K562 (cell line): ENCODE measurements around the gene SLC12A9. TPM values are rescaled to one million over a fixed set of nuclear protein-coding genes. Genes with fewer than 3 reads are reported as not detected.

Experiments
- AFF1 ChIP-seq, 2 experiments: fragments of 450-650 bp; IDR thresholded peaks; 2 replicates each; pipeline ENCODE4 v1.6.1; 2018; ENCODE audit warnings: mild to moderate bottlenecking in 2 of 2, low read depth in 1 of 2; ENCODE audit not compliant: partially characterized antibody in 2 of 2
- BRF2 ChIP-seq: IDR thresholded peaks from 3 replicates; pipeline ENCODE4 v1.6.1; 2011; ENCODE audit warnings: borderline replicate concordance, mild to moderate bottlenecking; ENCODE audit not compliant: insufficient read length, insufficient read depth
- CCNT2 ChIP-seq: IDR thresholded peaks from 2 replicates; pipeline ENCODE4 v1.6.1; 2011; ENCODE audit warnings: borderline replicate concordance, low read depth, mild to moderate bottlenecking, moderate library complexity, mixed read lengths, low read length; ENCODE audit not compliant: insufficient read length; ENCODE audit errors: extremely low read depth
- CHD1 ChIP-seq: fragments of 200-600 bp; sonication (generic); IDR thresholded peaks from one replicate; pipeline ENCODE4 v1.6.1; 2012; ENCODE audit warnings: mild to moderate bottlenecking, moderate library complexity, low read length, inconsistent platforms
- CUX1 ChIP-seq: fragments of 200-800 bp; sonication (Bioruptor generic); IDR thresholded peaks from 2 replicates; pipeline ENCODE4 v1.6.1; 2016; ENCODE audit warnings: missing genetic modification characterization, missing compliant biosample characterization
- EP300 ChIP-seq: IDR thresholded peaks from 2 replicates; pipeline ENCODE4 v1.6.1; 2012; ENCODE audit warnings: low read length, improper control_type of control experiment
- MYC ChIP-seq, 2 experiments: fragments of 250-450 bp in 1 of 2; sonication (Bioruptor Pico) in 1 of 2; IDR thresholded peaks; 2 replicates each; pipeline versions ENCODE4 v1.5.1 to v1.6.1; 2012 to 2021; ENCODE audit warnings: low read depth in 2 of 2, borderline replicate concordance in 1 of 2, improper control_type of control experiment in 1 of 2, low read length in 1 of 2, mild to moderate bottlenecking in 1 of 2, moderate library complexity in 1 of 2
- PCBP2 ChIP-seq: fragments of 200-400 bp; formaldehyde crosslinking; IDR thresholded peaks from 2 replicates; pipeline ENCODE4 v1.6.1; 2018; ENCODE audit warnings: low read length, low read depth, mild to moderate bottlenecking, moderate library complexity; ENCODE audit not compliant: poor library complexity, severe bottlenecking
- PKNOX1 ChIP-seq: fragments of 450-650 bp; IDR thresholded peaks from 2 replicates; pipeline ENCODE4 v1.6.1; 2016
- SAFB ChIP-seq: fragments of 200-400 bp; formaldehyde crosslinking; IDR thresholded peaks from 2 replicates; pipeline ENCODE4 v1.6.1; 2017; ENCODE audit warnings: low read depth, low read length, borderline replicate concordance
- SMAD2 ChIP-seq: fragments of 150-350 bp; IDR thresholded peaks from 2 replicates; pipeline ENCODE4 v1.6.1; 2014; ENCODE audit warnings: low read depth, mild to moderate bottlenecking, low read length
- SP1 ChIP-seq: sonication (generic); formaldehyde crosslinking; IDR thresholded peaks from 2 replicates; pipeline ENCODE4 v1.8.1; 2022; ENCODE audit warnings: mild to moderate bottlenecking, missing genetic modification reagents
- SRSF3 ChIP-seq: fragments of 200-400 bp; formaldehyde crosslinking; IDR thresholded peaks from 2 replicates; pipeline ENCODE4 v1.6.1; 2016; ENCODE audit warnings: mild to moderate bottlenecking, low read length, moderate library complexity; ENCODE audit not compliant: insufficient read depth
- polyA plus RNA-seq, 8 experiments: library from polyadenylated mRNA; depleted of rRNA in 4 of 8; stranded (reverse) in 5 of 8; unstranded in 3 of 8; fragments of >200 nt; fragmentation: Nextera tagmentation in 2 of 8; fragmentation: Illumina TruSeq in 1 of 8; extraction: Ambion mirVana in 2 of 8; extraction: Trizol in 1 of 8; gene quantifications; 2 replicates each; pipeline versions ENCODE4 v1.2.1 to v1.2.3, GENCODE V29; 2011 to 2014; ENCODE audit warnings: inconsistent platforms in 1 of 8, missing spikeins in 1 of 8
- total RNA-seq, 7 experiments: library from RNA; depleted of rRNA in 6 of 7; stranded (reverse); fragments of >200 nt in 6 of 7; fragmentation: Illumina TruSeq in 2 of 7; extraction: Trizol in 2 of 7; gene quantifications; 2 replicates each; pipeline versions ENCODE4 v1.2.1 to v1.2.3, GENCODE V29; 2011 to 2021; ENCODE audit warnings: low replicate concordance in 1 of 7

The SLC12A9 gene
- total and polyA plus RNA-seq, 9 of the 15 experiments (the other 6 are each of a cell fraction or from before 2014, with no cell fraction given), result 0.06 to 20.2 (median 10.7) TPM

- no peak for TF ChIP-seq AFF1 (IDR thresholded peaks at IDR 0.05; ENCODE audit: low read depth in 1 of 2, partially characterized antibody in 2 of 2)
- no peak for TF ChIP-seq SAFB
- peak; percentile 88; the same call in 1 of the 2 replicates for TF ChIP-seq SRSF3
- TF ChIP-seq EP300, result no peak
- TF ChIP-seq PKNOX1, result peak; percentile 68; the same call in 1 of the 2 replicates
- peak; percentile 96 for TF ChIP-seq MYC (IDR thresholded peaks at IDR 0.05; ENCODE audit: low read depth, low read length)
- peak; percentile 93; the same call in 1 of the 2 replicates for TF ChIP-seq MYC (CRISPR knock-in tag; IDR thresholded peaks at IDR 0.05; ENCODE audit: borderline replicate concordance, low read depth)
- no peak for TF ChIP-seq SMAD2
- no peak for TF ChIP-seq CHD1
- peak; percentile 49 for TF ChIP-seq PCBP2
- TF ChIP-seq CCNT2, result peak; percentile 76
- TF ChIP-seq SP1 (CRISPR knock-in tag), result peak; percentile 82
- no peak for TF ChIP-seq CUX1 (CRISPR knock-in tag)
- TF ChIP-seq BRF2, result no peak
Observed at GRCh38 chr7:100888988-100889750, 36.7 kb downstream of the SLC12A9 start, which contains the start of gene UFSP1 (continued).
